ENCODE measurements around the gene CA4.
"Not testable (repeated sequence)": the region's sequence is repeated elsewhere in the genome, so short reads cannot be mapped to it uniquely, and the experiment has no call there.

CA4 gene

GRCh38 chr17:60155815-60156214 lies 6.0 kb downstream of the CA4 start:
- no peak for DNase-seq

GRCh38 chr17:60156746-60157145 lies 7.0 kb downstream of the CA4 start:
- no peak for DNase-seq

GRCh38 chr17:60157487-60158040 lies 7.8 kb downstream of the CA4 start:
- DNase-seq: no peak

GRCh38 chr17:60158751-60159478 lies 9.1 kb downstream of the CA4 start:
- DNase-seq: no peak

- no peak for DNase-seq
Observed at GRCh38 chr17:60159479-60159866, 9.7 kb downstream of the CA4 start.

GRCh38 chr17:60160829-60161501 lies 11.2 kb downstream of the CA4 start:
- no peak for DNase-seq

- DNase-seq: no peak
Observed at GRCh38 chr17:60161598-60162330, 12.0 kb downstream of the CA4 start.

GRCh38 chr17:60163108-60163784 lies 13.5 kb downstream of the CA4 start:
- no peak for DNase-seq

GRCh38 chr17:60164164-60164563 lies 14.4 kb downstream of the CA4 start:
- DNase-seq: no peak

GRCh38 chr17:60164697-60165096 lies 14.9 kb downstream of the CA4 start:
- DNase-seq: no peak

- DNase-seq: no peak
Observed at GRCh38 chr17:60165223-60165622, 15.4 kb downstream of the CA4 start.

- no peak for DNase-seq
Observed at GRCh38 chr17:60165971-60166370, 16.2 kb downstream of the CA4 start.

- DNase-seq: no peak
Observed at GRCh38 chr17:60167065-60167741, 17.4 kb downstream of the CA4 start.

- no peak for DNase-seq
Observed at GRCh38 chr17:60168654-60169053, 18.9 kb downstream of the CA4 start.

GRCh38 chr17:60169921-60170817 lies 20.4 kb downstream of the CA4 start:
- DNase-seq: no peak

GRCh38 chr17:60170835-60171752 lies 21.3 kb downstream of the CA4 start:
- DNase-seq: peak; percentile 59

GRCh38 chr17:60171753-60172079 lies 21.9 kb downstream of the CA4 start:
- DNase-seq: no peak

GRCh38 chr17:60173304-60173819 lies 23.6 kb downstream of the CA4 start:
- DNase-seq: no peak

- DNase-seq: no peak
Observed at GRCh38 chr17:60174035-60174434, 24.3 kb downstream of the CA4 start.

- DNase-seq: not testable (repeated sequence)
Observed at GRCh38 chr17:60174767-60175166, 25.0 kb downstream of the CA4 start.

Measured in midbrain (tissue), 1 donor.